Measurements from ENCODE around the gene SPATS2L.

- TF ChIP-seq CTCF (IDR thresholded peaks at IDR 0.05) = no peak
- no peak for TF ChIP-seq POLR2A (IDR thresholded peaks at IDR 0.05)
Measured at GRCh38 chr2:200353874-200354273, 47.4 kb downstream of the SPATS2L start.

Measured in adrenal gland (tissue), 5 donors.